DMS 273 treated with DMSO at 0.1 percent for 48 hours (cell line): ENCODE data around the gene CENPX.
"Not testable (repeated sequence)": the region's sequence is repeated elsewhere in the genome, so short reads cannot be mapped to it uniquely, and the experiment has no call there.

Experiments
- DNase-seq: peaks from one replicate; lab custom pipeline; 2025; lab: John Stamatoyannopoulos, UW

The CENPX gene

GRCh38 chr17:82039695-82040299, 17.1 kb upstream of the CENPX start:
- no peak for DNase-seq

GRCh38 chr17:82038796-82039409, 16.2 kb upstream of the CENPX start:
- not testable (repeated sequence) for DNase-seq

GRCh38 chr17:82037889-82038195, 15.2 kb upstream of the CENPX start:
- DNase-seq = no peak

- peak; percentile 90 for DNase-seq
Measured at GRCh38 chr17:82037092-82037888, 14.6 kb upstream of the CENPX start, which contains the start of gene DCXR. TSS of gene DCXR (minus strand) at chr17:82037697. CDS start at chr17:82037682, 15 bp downstream.

- no peak for DNase-seq
Measured at GRCh38 chr17:82036634-82037091, 14.0 kb upstream of the CENPX start.

GRCh38 chr17:82035956-82036633, 13.4 kb upstream of the CENPX start:
- DNase-seq = no peak

GRCh38 chr17:82035488-82035887, 12.8 kb upstream of the CENPX start:
- no peak for DNase-seq

GRCh38 chr17:82034371-82035011, 11.8 kb upstream of the CENPX start:
- DNase-seq = no peak

GRCh38 chr17:82033359-82034085, 10.8 kb upstream of the CENPX start:
- DNase-seq = no peak

GRCh38 chr17:82031885-82032627, 9.4 kb upstream of the CENPX start:
- DNase-seq = no peak

GRCh38 chr17:82031303-82031884, 8.7 kb upstream of the CENPX start, which contains the start of gene RAC3:
TSS of gene RAC3 (plus strand) at chr17:82031678. CDS start at chr17:82031762, 84 bp downstream.
- DNase-seq = no peak

- peak; percentile 36 for DNase-seq
Measured at GRCh38 chr17:82030470-82031302, 8.0 kb upstream of the CENPX start.

GRCh38 chr17:82029990-82030469, 7.4 kb upstream of the CENPX start:
- DNase-seq = no peak

GRCh38 chr17:82029391-82029790, 6.7 kb upstream of the CENPX start:
- DNase-seq = no peak

- DNase-seq = no peak
Measured at GRCh38 chr17:82028966-82029365, 6.3 kb upstream of the CENPX start.

GRCh38 chr17:82028246-82028645, 5.6 kb upstream of the CENPX start:
- DNase-seq = no peak

- no peak for DNase-seq
Measured at GRCh38 chr17:82025401-82026107, 2.9 kb upstream of the CENPX start.

GRCh38 chr17:82024859-82025258, 2.2 kb upstream of the CENPX start:
- DNase-seq = no peak
